Gastrocnemius medialis (tissue), 4 donors: ENCODE data around the gene TTLL9. TPM values are rescaled to one million over a fixed set of nuclear protein-coding genes. Genes with fewer than 3 reads are reported as not detected.

ENCODE experiments used
- ATAC-seq, 2 donors: fragments of 150-250 bp; one replicate each; pipeline ENCODE4 v1.9.1; 2016
- DNase-seq, 2 donors: peaks; one replicate each; pipeline ENCODE4 v3.0.0-alpha.2; 2019
- H3K27ac ChIP-seq, 4 donors: fragments of 200-600 bp; sonication (generic); 1 replicate in 1 of 4; 2 replicates in 3 of 4; pipeline ENCODE4 v1.5.1; 2016 to 2018; ENCODE audit warnings: mild to moderate bottlenecking in 2 of 4, moderate library complexity in 1 of 4
- H3K27me3 ChIP-seq, 3 donors: fragments of 200-600 bp; sonication (generic) in 2 of 3; 1 replicate in 1 of 3; 2 replicates in 2 of 3; pipeline versions ENCODE4 v1.5.1 to v1.6.0; 2016 to 2019; ENCODE audit warnings: mild to moderate bottlenecking in 1 of 3, moderate library complexity in 1 of 3
- H3K36me3 ChIP-seq, 2 donors: fragments of 200-600 bp; sonication (generic) in 1 of 2; one replicate each; pipeline ENCODE4 v1.5.1; 2017 to 2018
- H3K4me1 ChIP-seq, 2 donors: fragments of 200-600 bp; sonication (generic) in 1 of 2; one replicate each; pipeline ENCODE4 v1.5.1; 2016 to 2017; ENCODE audit warnings: mild to moderate bottlenecking in 2 of 2
- H3K4me3 ChIP-seq, 4 donors: fragments of 200-600 bp; sonication (generic) in 3 of 4; 1 replicate in 1 of 4; 2 replicates in 3 of 4; pipeline ENCODE4 v1.5.1; 2016 to 2019; ENCODE audit warnings: mild to moderate bottlenecking in 2 of 4
- H3K9me3 ChIP-seq, 3 donors: fragments of 200-600 bp; sonication (generic) in 2 of 3; 1 replicate in 1 of 3; 2 replicates in 2 of 3; pipeline ENCODE4 v1.5.1; 2016 to 2019
- CTCF ChIP-seq, 5 experiments: fragments of 450-650 bp in 3 of 5; fragments of 200-600 bp in 2 of 5; sonication (generic) in 2 of 5; IDR thresholded peaks in 4 of 5; conservative IDR thresholded peaks in 1 of 5; 1 replicate in 4 of 5; 2 replicates in 1 of 5; pipeline ENCODE4 v1.5.1; 2016 to 2019; ENCODE audit warnings: antibody characterized with exemption in 5 of 5, mild to moderate bottlenecking in 3 of 5, moderate library complexity in 3 of 5
- POLR2A ChIP-seq, 2 donors: fragments of 450-650 bp; IDR thresholded peaks; one replicate each; pipeline ENCODE4 v1.6.1; 2017; ENCODE audit warnings: antibody characterized with exemption in 2 of 2, mild to moderate bottlenecking in 2 of 2, moderate library complexity in 2 of 2
- in situ Hi-C, 4 donors: fragments of 200-750 bp; cut with MboI; loops; one replicate each; pipeline versions ENCODE4 v1.15.0 to v1.8.0; 2017; ENCODE audit warnings: low sequenced_read_pairs in 4 of 4
- intact Hi-C: fragments of 100-400 bp; cut with DNase I; formaldehyde crosslinking; loops from one replicate; pipeline ENCODE4 v1.15.1; 2023; ENCODE audit warnings: low total_unique reads
- total RNA-seq, 4 donors: library from RNA; depleted of rRNA; stranded (reverse); fragments of >200 nt; gene quantifications; one replicate each; pipeline versions ENCODE4 v1.1.0 to v1.2.3, GENCODE V29; 2016

Gene TTLL9
- total RNA-seq, 4 donors from 2014 or later = not detected

GRCh38 chr20:31894980-31895675 lies 24.7 kb downstream of the TTLL9 start:
- no peaks in the 10 kb centered on the region for H3K9me3 ChIP-seq
- ATAC-seq = peak; percentile 99 to 100
- H3K27me3 ChIP-seq = no peaks in the 10 kb centered on the region
- no peak overlapping the region for H3K4me3 ChIP-seq
- H3K4me1 ChIP-seq = no peaks in the 10 kb centered on the region
- peak; percentile 65 to 67 for DNase-seq
- in situ Hi-C loops = no loop called here
- H3K36me3 ChIP-seq = no peaks in the 10 kb centered on the region
- intact Hi-C loops = no loop called here
- peak overlapping the region; percentile 54 to 71 (median 62) for H3K27ac ChIP-seq
- TF ChIP-seq POLR2A (IDR thresholded peaks at IDR 0.05) = no peak
- no peak for TF ChIP-seq CTCF (IDR thresholded peaks at IDR 0.05 in 4 of 5, conservative IDR thresholded peaks at IDR 0.05 in 1 of 5)

- no peaks in the 10 kb centered on the region for H3K36me3 ChIP-seq
- H3K27me3 ChIP-seq = no peaks in the 10 kb centered on the region
- DNase-seq = no peak
- ATAC-seq = no peak
- intact Hi-C loops (no loop called here), in situ Hi-C loops (no loop called here)
- no peaks in the 10 kb centered on the region for H3K4me1 ChIP-seq
- no peaks in the 10 kb centered on the region for H3K9me3 ChIP-seq
- H3K27ac ChIP-seq = peak overlapping the region in 3 of 4 donors; percentile 58 to 71 (median 65)
- no peak overlapping the region for H3K4me3 ChIP-seq
- TF ChIP-seq CTCF (IDR thresholded peaks at IDR 0.05 in 4 of 5, conservative IDR thresholded peaks at IDR 0.05 in 1 of 5) (no peak), POLR2A (IDR thresholded peaks at IDR 0.05) (no peak)
Observed at GRCh38 chr20:31896049-31896448, 25.6 kb downstream of the TTLL9 start.

- intact Hi-C loops = no loop called here
- Histone ChIP-seq H3K27me3 (no peaks in the 10 kb centered on the region), H3K36me3 (no peaks in the 10 kb centered on the region), H3K27ac (no peak overlapping the region), H3K4me3 (no peak overlapping the region), H3K9me3 (no peaks in the 10 kb centered on the region), H3K4me1 (no peaks in the 10 kb centered on the region)
- no peak for DNase-seq
- no peak for TF ChIP-seq POLR2A (IDR thresholded peaks at IDR 0.05)
- TF ChIP-seq CTCF (IDR thresholded peaks at IDR 0.05 in 4 of 5, conservative IDR thresholded peaks at IDR 0.05 in 1 of 5) = no peak
- in situ Hi-C loops = no loop called here
- ATAC-seq = no peak
Observed at GRCh38 chr20:31897541-31897940, 27.1 kb downstream of the TTLL9 start.

GRCh38 chr20:31901615-31902014 lies 31.2 kb downstream of the TTLL9 start:
- TF ChIP-seq POLR2A (IDR thresholded peaks at IDR 0.05) (no peak), CTCF (IDR thresholded peaks at IDR 0.05 in 4 of 5, conservative IDR thresholded peaks at IDR 0.05 in 1 of 5) (no peak)
- no peak overlapping the region for H3K27ac ChIP-seq
- H3K27me3 ChIP-seq = no peaks in the 10 kb centered on the region
- no peaks in the 10 kb centered on the region for H3K9me3 ChIP-seq
- ATAC-seq = no peak
- H3K4me1 ChIP-seq = no peaks in the 10 kb centered on the region
- no peaks in the 10 kb centered on the region for H3K36me3 ChIP-seq
- in situ Hi-C loops (no loop called here), intact Hi-C loops (no loop called here)
- no peak overlapping the region for H3K4me3 ChIP-seq
- DNase-seq = no peak
